Colonic mucosa (tissue), 4 donors: ENCODE measurements around the gene TBC1D22A. TPM values are rescaled to one million over a fixed set of nuclear protein-coding genes. Genes with fewer than 3 reads are reported as not detected.

Experiments
- DNase-seq: peaks from one replicate; pipeline ENCODE4 v3.0.0-alpha.2; 2020
- H3K27ac ChIP-seq: fragments of 200-600 bp; one replicate; pipeline ENCODE4 v1.8.0; 2021
- H3K27me3 ChIP-seq: fragments of 200-600 bp; one replicate; pipeline ENCODE4 v1.8.0; 2021
- H3K36me3 ChIP-seq: fragments of 200-600 bp; one replicate; pipeline ENCODE4 v1.8.0; 2021
- H3K4me1 ChIP-seq: fragments of 200-600 bp; one replicate; pipeline ENCODE4 v1.8.0; 2021; ENCODE audit warnings: mild to moderate bottlenecking
- H3K4me3 ChIP-seq: fragments of 200-600 bp; one replicate; pipeline ENCODE4 v1.8.0; 2021
- H3K9ac ChIP-seq, 2 donors: one replicate each; pipeline ENCODE4 v1.7.0; 2013; ENCODE audit warnings: control low read depth in 2 of 2, low read depth in 2 of 2, low read length in 2 of 2
- H3K9me3 ChIP-seq: fragments of 200-600 bp; one replicate; pipeline ENCODE4 v1.8.0; 2021
- CTCF ChIP-seq: fragments of 200-600 bp; IDR thresholded peaks from one replicate; pipeline ENCODE4 v1.8.0; 2022; ENCODE audit warnings: antibody characterized with exemption, mild to moderate bottlenecking
- intact Hi-C: fragments of 100-400 bp; cut with DNase I; formaldehyde crosslinking; loops from one replicate; pipeline ENCODE4 v1.14.1; 2022
- total RNA-seq, 2 donors: library from RNA; stranded (reverse); fragmentation: NEBNext Ultra II Directional in 1 of 2; extraction: Animal tissue kit (Norgen Biotek cat#: 25700) in 1 of 2; gene quantifications; one replicate each; pipeline ENCODE4 v1.2.1, GENCODE V29; 2021
- donor health status: healthy.
- donor health status: DM: no; HTN: no; CAD: no.
- donor health status: DM: no; HTN: no; CAD: no.

The TBC1D22A gene
- total RNA-seq, 2 donors from 2014 or later, result 34.2 to 36.4 TPM

- Histone ChIP-seq H3K9me3 (no peaks in the 10 kb centered on the region), H3K36me3 (no peaks in the 10 kb centered on the region), H3K4me3 (no peak overlapping the region), H3K27ac (no peak overlapping the region), H3K4me1 (no peaks in the 10 kb centered on the region), H3K9ac (no peak overlapping the region), H3K27me3 (no peaks in the 10 kb centered on the region)
- no peak for DNase-seq
- no peak for TF ChIP-seq CTCF
- intact Hi-C loops, result no loop called here
These were observed 396.0 kb downstream of the TBC1D22A start for GRCh38 chr22:47158457-47158856.

- no peaks in the 10 kb centered on the region for H3K9me3 ChIP-seq
- H3K4me1 ChIP-seq, result no peaks in the 10 kb centered on the region
- H3K27ac ChIP-seq, result no peak overlapping the region
- intact Hi-C loops, result no loop called here
- no peak for DNase-seq
- H3K27me3 ChIP-seq, result no peaks in the 10 kb centered on the region
- TF ChIP-seq CTCF, result no peak
- H3K4me3 ChIP-seq, result no peak overlapping the region
- no peak overlapping the region for H3K9ac ChIP-seq
- no peaks in the 10 kb centered on the region for H3K36me3 ChIP-seq
These were observed 397.1 kb downstream of the TBC1D22A start for GRCh38 chr22:47159592-47159991.

- Histone ChIP-seq H3K4me3 (no peak overlapping the region), H3K9ac (no peak overlapping the region), H3K9me3 (no peaks in the 10 kb centered on the region), H3K27me3 (no peaks in the 10 kb centered on the region), H3K36me3 (no peaks in the 10 kb centered on the region), H3K27ac (no peak overlapping the region), H3K4me1 (no peaks in the 10 kb centered on the region)
- DNase-seq, result no peak
- TF ChIP-seq CTCF, result no peak
- intact Hi-C loops, result no loop called here
These were observed 397.7 kb downstream of the TBC1D22A start for GRCh38 chr22:47160141-47160541.

- Histone ChIP-seq H3K9me3 (no peaks in the 10 kb centered on the region), H3K27ac (no peak overlapping the region), H3K4me1 (no peaks in the 10 kb centered on the region), H3K36me3 (no peaks in the 10 kb centered on the region), H3K27me3 (no peaks in the 10 kb centered on the region), H3K9ac (no peak overlapping the region), H3K4me3 (no peak overlapping the region)
- intact Hi-C loops, result no loop called here
- no peak for TF ChIP-seq CTCF
- DNase-seq, result no peak
These were observed 398.5 kb downstream of the TBC1D22A start for GRCh38 chr22:47160781-47161520.

- no peak for DNase-seq
- H3K4me1 ChIP-seq, result no peaks in the 10 kb centered on the region
- no peak overlapping the region for H3K4me3 ChIP-seq
- no peak for TF ChIP-seq CTCF
- H3K9ac ChIP-seq, result no peak overlapping the region
- H3K9me3 ChIP-seq, result no peaks in the 10 kb centered on the region
- H3K27ac ChIP-seq, result no peak overlapping the region
- H3K27me3 ChIP-seq, result no peaks in the 10 kb centered on the region
- no peaks in the 10 kb centered on the region for H3K36me3 ChIP-seq
- intact Hi-C loops, result no loop called here
These were observed 399.2 kb downstream of the TBC1D22A start for GRCh38 chr22:47161631-47162030.
